Measurements from ENCODE around the gene SOX1.

DNA sequence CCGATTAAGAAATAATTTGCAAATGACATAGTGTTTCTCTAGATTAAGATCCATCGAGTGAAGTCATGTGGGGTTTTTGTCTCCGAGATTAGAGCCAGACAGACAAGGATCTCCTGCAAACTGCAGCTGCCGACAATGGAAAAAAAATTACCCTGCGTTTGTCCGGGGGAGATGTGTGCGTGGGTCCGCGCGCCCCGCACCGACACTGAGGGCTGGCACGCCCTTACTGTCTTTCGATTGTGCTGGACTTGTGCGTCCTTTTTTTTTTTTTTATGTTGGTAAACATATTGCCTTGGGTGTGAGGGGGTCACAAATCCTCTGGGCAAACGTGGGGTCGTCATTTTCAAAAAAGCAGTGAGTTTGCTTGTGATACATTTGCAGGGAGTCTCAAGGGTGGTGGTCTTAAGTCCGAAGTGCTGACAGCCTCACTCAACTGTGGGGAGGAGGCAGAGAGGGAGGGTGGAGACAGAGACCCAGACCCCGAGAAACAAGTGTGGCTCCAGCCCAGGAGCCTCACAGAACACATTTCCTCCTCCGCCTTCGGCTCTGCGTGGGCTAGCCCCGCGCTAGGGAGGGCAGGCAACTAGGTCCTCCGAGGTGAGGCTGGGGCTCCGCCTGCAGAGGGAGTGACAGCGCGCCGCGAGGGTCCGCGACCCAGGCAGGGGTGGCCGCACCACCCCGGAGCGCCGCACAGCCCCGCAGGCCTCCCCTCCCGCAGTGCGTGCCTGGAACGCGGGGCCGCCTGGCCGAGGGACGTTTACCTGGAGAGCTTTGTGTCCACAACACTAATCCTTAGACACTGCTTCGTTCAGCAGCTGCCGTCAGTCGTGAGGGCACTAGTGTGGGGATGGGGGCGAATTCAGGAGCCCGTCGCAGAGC lies 11.7 kb upstream of the SOX1 start:
- no peak for TF ChIP-seq POLR2AphosphoS5 (IDR thresholded peaks at IDR 0.05; ENCODE audit: control insufficient read depth, insufficient read depth, low read depth, low read length)
- TF ChIP-seq ZNF589 (CRISPR knock-in tag; IDR thresholded peaks at IDR 0.05; ENCODE audit: low read depth): no peak
- no peak for TF ChIP-seq SP1 (CRISPR knock-in tag; IDR thresholded peaks at IDR 0.05)
- no peak for TF ChIP-seq KLF1 (tag; IDR thresholded peaks at IDR 0.05)
- TF ChIP-seq MAFK (IDR thresholded peaks at IDR 0.05; ENCODE audit: low read length): no peak
- no peak for TF ChIP-seq JUND (IDR thresholded peaks at IDR 0.05; ENCODE audit: borderline replicate concordance, low read depth, low read length)
- TF ChIP-seq JUND (tag; IDR thresholded peaks at IDR 0.05; ENCODE audit: borderline replicate concordance, low read depth, low read length): no peak
- TF ChIP-seq TEAD4 (IDR thresholded peaks at IDR 0.05; ENCODE audit: low read length): no peak
- no peak for TF ChIP-seq TEAD4 (CRISPR knock-in tag; IDR thresholded peaks at IDR 0.05; ENCODE audit: borderline replicate concordance)
- TF ChIP-seq SMARCB1 (IDR thresholded peaks at IDR 0.05; ENCODE audit: insufficient read length, low read depth): no peak
- TF ChIP-seq TCF7L2 (IDR thresholded peaks at IDR 0.05; ENCODE audit: low read depth, low read length): no peak
- no peak for TF ChIP-seq POLR2A (conservative IDR thresholded peaks at IDR 0.05)
- TF ChIP-seq POLR2AphosphoS2 (IDR thresholded peaks at IDR 0.05; ENCODE audit: low read length): no peak
- no peak for TF ChIP-seq KAT7 (CRISPR knock-in tag; IDR thresholded peaks at IDR 0.05; ENCODE audit: borderline replicate concordance)
- TF ChIP-seq HIVEP1 (CRISPR knock-in tag; IDR thresholded peaks at IDR 0.05): no peak

Measured in K562 (cell line).